ENCODE results near the gene ANKRD62.

Gene ANKRD62

DNA sequence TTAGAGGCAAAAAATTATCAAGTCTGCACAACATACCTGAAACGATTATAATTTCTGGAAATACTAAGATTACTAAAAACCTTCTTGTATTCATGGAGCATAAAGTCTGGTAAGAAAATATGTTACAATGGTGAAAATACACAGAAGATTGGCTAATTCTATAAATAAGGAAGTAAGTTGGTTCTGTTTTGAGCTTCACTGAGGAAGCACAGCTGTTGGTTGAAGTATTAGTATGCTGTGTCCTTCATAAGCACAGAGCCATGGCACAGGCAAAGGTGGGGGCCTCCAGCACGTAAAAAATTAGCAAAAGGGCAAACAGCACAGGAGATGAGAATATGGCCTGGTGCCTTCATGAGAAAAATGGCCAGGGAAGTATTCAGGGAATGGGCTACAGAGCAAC lies 40.4 kb upstream of the ANKRD62 start:
- Histone ChIP-seq H3K4me1 (ENCODE audit: insufficient read depth, poor library complexity, severe bottlenecking) (no peaks in the 10 kb centered on the region), H3K36me3 (ENCODE audit: low read depth) (no peaks in the 10 kb centered on the region), H3K9me3 (ENCODE audit: severe bottlenecking) (no peaks in the 10 kb centered on the region), H3K27ac (ENCODE audit: poor library complexity, severe bottlenecking) (no peak overlapping the region), H3K27me3 (ENCODE audit: insufficient read depth, poor library complexity, severe bottlenecking) (no peaks in the 10 kb centered on the region), H3K4me3 (ENCODE audit: severe bottlenecking) (no peak overlapping the region)
- TF ChIP-seq, protein P1, sequence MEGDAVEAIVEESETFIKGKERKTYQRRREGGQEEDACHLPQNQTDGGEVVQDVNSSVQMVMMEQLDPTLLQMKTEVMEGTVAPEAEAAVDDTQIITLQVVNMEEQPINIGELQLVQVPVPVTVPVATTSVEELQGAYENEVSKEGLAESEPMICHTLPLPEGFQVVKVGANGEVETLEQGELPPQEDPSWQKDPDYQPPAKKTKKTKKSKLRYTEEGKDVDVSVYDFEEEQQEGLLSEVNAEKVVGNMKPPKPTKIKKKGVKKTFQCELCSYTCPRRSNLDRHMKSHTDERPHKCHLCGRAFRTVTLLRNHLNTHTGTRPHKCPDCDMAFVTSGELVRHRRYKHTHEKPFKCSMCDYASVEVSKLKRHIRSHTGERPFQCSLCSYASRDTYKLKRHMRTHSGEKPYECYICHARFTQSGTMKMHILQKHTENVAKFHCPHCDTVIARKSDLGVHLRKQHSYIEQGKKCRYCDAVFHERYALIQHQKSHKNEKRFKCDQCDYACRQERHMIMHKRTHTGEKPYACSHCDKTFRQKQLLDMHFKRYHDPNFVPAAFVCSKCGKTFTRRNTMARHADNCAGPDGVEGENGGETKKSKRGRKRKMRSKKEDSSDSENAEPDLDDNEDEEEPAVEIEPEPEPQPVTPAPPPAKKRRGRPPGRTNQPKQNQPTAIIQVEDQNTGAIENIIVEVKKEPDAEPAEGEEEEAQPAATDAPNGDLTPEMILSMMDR (IDR thresholded peaks at IDR 0.05; ENCODE audit: poor library complexity, severe bottlenecking), result no peak
- no peak for ATAC-seq (ENCODE audit: low read depth)
- DNase-seq (ENCODE audit: low spot score), result no peak

DNA sequence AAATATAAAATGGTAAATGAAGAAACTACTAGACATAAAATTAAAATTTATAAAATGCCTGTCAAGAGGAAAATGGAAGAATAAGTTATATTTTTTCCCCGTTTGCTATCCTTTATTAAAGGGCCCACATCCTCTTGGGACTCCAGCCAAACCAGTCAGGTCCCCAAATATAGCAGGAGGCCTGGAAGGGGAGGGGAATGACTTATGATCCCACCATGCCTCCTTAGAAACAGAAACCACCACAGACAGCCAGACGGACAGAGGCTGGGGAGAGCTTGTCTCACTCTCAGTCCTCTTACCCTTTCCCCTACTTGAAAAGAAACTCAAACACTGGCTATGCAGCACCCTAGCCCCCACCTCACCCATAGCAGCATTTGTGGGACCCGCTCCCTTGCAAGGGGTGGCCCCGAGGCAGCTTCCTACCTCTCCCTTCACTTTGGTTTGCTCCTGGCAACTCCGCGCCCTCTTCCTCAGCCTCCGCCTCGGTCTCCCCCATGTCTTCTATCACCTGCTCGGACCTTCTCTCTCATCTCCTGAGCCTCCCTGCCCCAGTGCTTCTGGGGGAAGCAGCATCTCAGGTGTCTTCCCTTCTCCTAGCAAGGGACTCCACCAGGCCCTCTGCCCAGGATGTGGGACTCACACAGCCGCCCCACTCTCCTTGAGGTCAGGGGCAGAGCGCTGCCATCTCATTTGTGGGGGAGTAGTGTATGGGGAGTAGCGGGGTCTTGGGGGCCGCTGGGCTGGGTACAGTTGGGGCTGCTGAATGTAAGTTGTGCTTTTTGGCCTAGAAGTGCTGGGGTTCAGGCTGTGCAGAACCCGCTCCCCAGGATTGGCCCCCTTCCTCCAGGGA lies 37.4 kb upstream of the ANKRD62 start:
- DNase-seq (ENCODE audit: low spot score), result no peak
- Histone ChIP-seq H3K36me3 (ENCODE audit: low read depth) (no peaks in the 10 kb centered on the region), H3K9me3 (ENCODE audit: severe bottlenecking) (no peaks in the 10 kb centered on the region), H3K4me1 (ENCODE audit: insufficient read depth, poor library complexity, severe bottlenecking) (no peaks in the 10 kb centered on the region), H3K27ac (ENCODE audit: poor library complexity, severe bottlenecking) (no peak overlapping the region), H3K27me3 (ENCODE audit: insufficient read depth, poor library complexity, severe bottlenecking) (no peaks in the 10 kb centered on the region), H3K4me3 (ENCODE audit: severe bottlenecking) (no peak overlapping the region)
- ATAC-seq (ENCODE audit: low read depth), result no peak
- TF ChIP-seq, protein P1 (IDR thresholded peaks at IDR 0.05; ENCODE audit: poor library complexity, severe bottlenecking), result no peak

DNA sequence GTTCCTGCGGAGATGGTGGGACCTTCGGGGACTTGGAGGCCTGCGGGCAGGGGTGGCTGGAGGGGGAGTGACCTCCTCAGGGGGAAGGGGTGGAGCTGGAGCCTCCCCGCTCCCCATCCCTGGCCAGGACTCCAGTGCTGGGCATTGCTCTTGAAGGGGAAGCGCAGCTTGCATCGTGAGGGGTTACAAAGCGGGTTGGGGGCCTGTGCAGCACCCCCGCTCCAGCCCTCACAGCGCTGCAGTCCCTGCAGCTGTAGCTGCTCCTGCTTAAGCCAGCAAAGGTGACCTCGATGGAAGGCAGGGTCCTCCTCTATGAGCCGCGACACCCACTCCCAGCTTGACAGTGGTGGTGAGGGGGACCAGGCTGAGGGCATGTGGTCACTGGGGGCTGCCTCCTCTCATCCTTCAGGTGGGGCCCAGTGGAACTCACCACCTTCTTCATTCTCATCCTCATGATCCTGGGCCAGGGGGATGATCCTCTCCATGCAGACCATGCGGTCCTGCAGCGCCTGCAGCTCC lies 36.7 kb upstream of the ANKRD62 start:
- ATAC-seq (ENCODE audit: low read depth), result no peak
- no peaks in the 10 kb centered on the region for H3K36me3 ChIP-seq (ENCODE audit: low read depth)
- DNase-seq (ENCODE audit: low spot score), result no peak
- H3K27me3 ChIP-seq (ENCODE audit: insufficient read depth, poor library complexity, severe bottlenecking), result no peaks in the 10 kb centered on the region
- no peaks in the 10 kb centered on the region for H3K9me3 ChIP-seq (ENCODE audit: severe bottlenecking)
- no peak overlapping the region for H3K4me3 ChIP-seq (ENCODE audit: severe bottlenecking)
- H3K27ac ChIP-seq (ENCODE audit: poor library complexity, severe bottlenecking), result no peak overlapping the region
- H3K4me1 ChIP-seq (ENCODE audit: insufficient read depth, poor library complexity, severe bottlenecking), result no peaks in the 10 kb centered on the region
- TF ChIP-seq, protein P1 (IDR thresholded peaks at IDR 0.05; ENCODE audit: poor library complexity, severe bottlenecking), result no peak

DNA sequence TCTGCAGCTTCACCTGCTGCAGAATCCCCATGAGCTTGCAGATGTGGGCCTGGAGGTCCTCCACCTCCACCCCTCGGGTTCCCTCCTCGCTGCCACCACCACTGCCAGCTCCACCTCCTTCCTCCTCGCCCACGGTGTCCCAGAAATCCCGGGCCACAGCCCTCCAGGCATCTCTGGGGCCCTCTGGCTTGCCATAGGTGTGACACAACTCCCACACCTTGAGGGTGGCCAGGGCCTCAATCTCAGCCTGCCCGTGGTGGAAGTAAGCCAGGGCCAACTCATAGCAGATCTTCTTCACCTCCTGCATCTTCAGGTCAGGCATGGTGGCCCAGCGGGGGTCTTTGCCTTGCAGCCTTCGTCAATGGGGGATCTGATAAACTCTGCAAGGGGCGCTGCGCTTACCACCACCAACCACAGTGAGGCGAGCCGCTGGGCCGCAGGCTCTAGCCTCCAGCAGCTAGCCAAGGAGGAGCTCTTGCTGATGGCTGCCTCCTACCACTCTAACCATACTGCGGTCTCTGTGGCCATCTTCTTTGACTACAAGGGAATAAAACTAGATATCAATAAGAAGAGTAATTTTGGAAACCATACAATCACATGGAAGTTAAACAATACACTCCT lies 36.1 kb upstream of the ANKRD62 start:
- no peaks in the 10 kb centered on the region for H3K27me3 ChIP-seq (ENCODE audit: insufficient read depth, poor library complexity, severe bottlenecking)
- DNase-seq (ENCODE audit: low spot score) (no peak), ATAC-seq (ENCODE audit: low read depth) (no peak)
- no peak overlapping the region for H3K27ac ChIP-seq (ENCODE audit: poor library complexity, severe bottlenecking)
- TF ChIP-seq, protein P1 (IDR thresholded peaks at IDR 0.05; ENCODE audit: poor library complexity, severe bottlenecking), result no peak
- no peaks in the 10 kb centered on the region for H3K9me3 ChIP-seq (ENCODE audit: severe bottlenecking)
- H3K4me3 ChIP-seq (ENCODE audit: severe bottlenecking), result no peak overlapping the region
- no peaks in the 10 kb centered on the region for H3K4me1 ChIP-seq (ENCODE audit: insufficient read depth, poor library complexity, severe bottlenecking)
- H3K36me3 ChIP-seq (ENCODE audit: low read depth), result no peaks in the 10 kb centered on the region
